ENCODE data around the gene TXNRD3. TPM values are rescaled to one million over a fixed set of nuclear protein-coding genes. Genes with fewer than 3 reads are reported as not detected.

Gene TXNRD3
- polyA plus RNA-seq, 3 donors = 0.57 to 1.7 (median 0.90) TPM

DNA sequence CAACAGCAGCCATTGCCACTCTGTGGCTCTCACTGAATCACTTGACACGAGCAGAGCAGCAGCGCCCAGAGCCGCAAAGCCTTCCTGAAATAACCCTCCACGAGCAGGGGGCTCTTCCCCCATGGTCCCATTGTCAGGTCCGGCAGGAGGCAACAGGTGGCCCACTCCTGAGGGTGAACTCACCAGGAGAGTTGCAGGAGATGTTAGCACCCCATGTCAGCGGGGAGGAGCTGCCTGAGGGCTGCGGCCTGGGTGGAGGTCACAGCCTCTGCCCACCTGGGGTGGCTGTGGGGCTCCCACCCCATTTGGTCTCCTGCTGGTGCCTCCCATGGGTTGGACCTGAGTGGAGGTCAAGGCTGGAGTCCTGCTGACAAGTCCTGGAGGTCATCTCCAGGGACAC, 83.8 kb downstream of the TXNRD3 start:
- Histone ChIP-seq H2AFZ (ENCODE audit: insufficient read depth, low read depth, low read length, poor library complexity, severe bottlenecking) (no peak overlapping the region), H3K27ac (ENCODE audit: low read depth in 1 of 2, low read length in 2 of 2) (no peak overlapping the region), H3K27me3 (ENCODE audit: control insufficient read depth in 2 of 2, insufficient read depth in 2 of 2, low read length in 2 of 2) (no peaks in the 10 kb centered on the region), H4K20me1 (ENCODE audit: insufficient read depth, low read length) (no peaks in the 10 kb centered on the region), H3K36me3 (replicated peaks in 1 of 2; ENCODE audit: control insufficient read depth in 1 of 2, insufficient read depth in 2 of 2, low read length in 2 of 2) (no peaks in the 10 kb centered on the region), H3K9ac (ENCODE audit: insufficient read depth, low read length, poor library complexity, severe bottlenecking) (no peak overlapping the region), H3K4me2 (replicated peaks; ENCODE audit: extremely low read depth, low read length, poor library complexity, severe bottlenecking) (no peak overlapping the region), H3K4me1 (ENCODE audit: control insufficient read depth in 1 of 2, insufficient read depth in 2 of 2, low read length in 2 of 2) (no peaks in the 10 kb centered on the region), H3K4me3 (replicated peaks in 1 of 3; ENCODE audit: low read depth in 2 of 3, low read length in 3 of 3) (no peak overlapping the region), H3K9me3 (replicated peaks in 1 of 2; ENCODE audit: control insufficient read depth in 1 of 2, insufficient read depth in 1 of 2, low read length in 2 of 2) (no peaks in the 10 kb centered on the region), H3K79me2 (ENCODE audit: insufficient read depth, low read length) (no peaks in the 10 kb centered on the region)
- no peaks in the 10 kb centered on the region for H3K36me3 Mint-ChIP-seq
- TF ChIP-seq, protein P1, sequence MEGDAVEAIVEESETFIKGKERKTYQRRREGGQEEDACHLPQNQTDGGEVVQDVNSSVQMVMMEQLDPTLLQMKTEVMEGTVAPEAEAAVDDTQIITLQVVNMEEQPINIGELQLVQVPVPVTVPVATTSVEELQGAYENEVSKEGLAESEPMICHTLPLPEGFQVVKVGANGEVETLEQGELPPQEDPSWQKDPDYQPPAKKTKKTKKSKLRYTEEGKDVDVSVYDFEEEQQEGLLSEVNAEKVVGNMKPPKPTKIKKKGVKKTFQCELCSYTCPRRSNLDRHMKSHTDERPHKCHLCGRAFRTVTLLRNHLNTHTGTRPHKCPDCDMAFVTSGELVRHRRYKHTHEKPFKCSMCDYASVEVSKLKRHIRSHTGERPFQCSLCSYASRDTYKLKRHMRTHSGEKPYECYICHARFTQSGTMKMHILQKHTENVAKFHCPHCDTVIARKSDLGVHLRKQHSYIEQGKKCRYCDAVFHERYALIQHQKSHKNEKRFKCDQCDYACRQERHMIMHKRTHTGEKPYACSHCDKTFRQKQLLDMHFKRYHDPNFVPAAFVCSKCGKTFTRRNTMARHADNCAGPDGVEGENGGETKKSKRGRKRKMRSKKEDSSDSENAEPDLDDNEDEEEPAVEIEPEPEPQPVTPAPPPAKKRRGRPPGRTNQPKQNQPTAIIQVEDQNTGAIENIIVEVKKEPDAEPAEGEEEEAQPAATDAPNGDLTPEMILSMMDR (IDR thresholded peaks at IDR 0.05) = no peak
- DNase-seq = no peak
- H3K27ac Mint-ChIP-seq = no peak overlapping the region
- H3K27me3 Mint-ChIP-seq (ENCODE audit: low read depth in 3 of 3) = peaks cover 0 to 2% (median 2%) of the 10 kb centered on the region in 3 donors
- 91% methylated on average over 7 of the region's 7 CpGs for WGBS (ENCODE audit: insufficient coverage)
- no peaks in the 10 kb centered on the region for H3K9me3 Mint-ChIP-seq
- no peak overlapping the region for H3K4me3 Mint-ChIP-seq
- H3K4me1 Mint-ChIP-seq = no peaks in the 10 kb centered on the region
- intact Hi-C loops (cut with micrococcal nuclease) = no loop called here

DNA sequence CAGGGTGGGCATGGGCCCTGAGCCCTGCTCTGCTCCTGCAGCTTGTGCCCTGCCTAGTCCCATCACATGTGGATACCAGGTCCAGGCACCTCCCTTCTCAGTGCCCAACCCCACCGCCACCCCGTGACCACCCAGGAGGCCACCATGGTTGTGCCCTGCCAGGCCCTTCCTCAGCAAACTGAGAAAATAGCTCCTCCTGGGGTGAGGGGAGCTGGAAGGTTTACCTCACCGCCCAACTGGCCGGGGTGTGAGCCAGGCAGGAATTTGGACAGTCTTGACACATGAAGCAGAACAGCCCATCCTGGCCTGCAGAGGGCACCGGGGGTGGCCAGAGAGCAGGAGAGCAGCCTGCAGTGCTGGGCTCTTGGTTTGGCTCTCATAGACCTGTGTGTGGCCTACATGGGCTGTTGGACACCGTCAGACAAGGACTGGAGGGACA, 84.8 kb downstream of the TXNRD3 start:
- no peaks in the 10 kb centered on the region for H3K79me2 ChIP-seq (ENCODE audit: insufficient read depth, low read length)
- 83% methylated on average over 3 of the region's 6 CpGs for WGBS (ENCODE audit: insufficient coverage)
- intact Hi-C loops (cut with micrococcal nuclease) = no loop called here
- H4K20me1 ChIP-seq (ENCODE audit: insufficient read depth, low read length) = no peaks in the 10 kb centered on the region
- no peaks in the 10 kb centered on the region for H3K4me1 Mint-ChIP-seq
- no peaks in the 10 kb centered on the region for H3K27me3 ChIP-seq (ENCODE audit: control insufficient read depth in 2 of 2, insufficient read depth in 2 of 2, low read length in 2 of 2)
- TF ChIP-seq, protein P1 (IDR thresholded peaks at IDR 0.05) = no peak
- H3K4me2 ChIP-seq (replicated peaks; ENCODE audit: extremely low read depth, low read length, poor library complexity, severe bottlenecking) = no peak overlapping the region
- peak overlapping the region; percentile 27 for H3K9ac ChIP-seq (ENCODE audit: insufficient read depth, low read length, poor library complexity, severe bottlenecking)
- no peaks in the 10 kb centered on the region for H3K36me3 ChIP-seq (replicated peaks in 1 of 2; ENCODE audit: control insufficient read depth in 1 of 2, insufficient read depth in 2 of 2, low read length in 2 of 2)
- DNase-seq = no peak
- H3K36me3 Mint-ChIP-seq = no peaks in the 10 kb centered on the region
- no peaks in the 10 kb centered on the region for H3K9me3 Mint-ChIP-seq
- H3K9me3 ChIP-seq (replicated peaks in 1 of 2; ENCODE audit: control insufficient read depth in 1 of 2, insufficient read depth in 1 of 2, low read length in 2 of 2) = no peaks in the 10 kb centered on the region
- H3K27ac ChIP-seq (ENCODE audit: low read depth in 1 of 2, low read length in 2 of 2) = no peak overlapping the region
- H3K4me1 ChIP-seq (ENCODE audit: control insufficient read depth in 1 of 2, insufficient read depth in 2 of 2, low read length in 2 of 2) = no peaks in the 10 kb centered on the region
- H3K4me3 Mint-ChIP-seq = no peak overlapping the region
- no peak overlapping the region for H2AFZ ChIP-seq (ENCODE audit: insufficient read depth, low read depth, low read length, poor library complexity, severe bottlenecking)
- peaks cover 0 to 2% (median 2%) of the 10 kb centered on the region in 3 donors for H3K27me3 Mint-ChIP-seq (ENCODE audit: low read depth in 3 of 3)
- no peak overlapping the region for H3K4me3 ChIP-seq (replicated peaks in 1 of 3; ENCODE audit: low read depth in 2 of 3, low read length in 3 of 3)
- peak overlapping the region in 1 of 7 donors; percentile 58 for H3K27ac Mint-ChIP-seq
